Pancreas (tissue), 10 donors: ENCODE data around the gene SEPTIN10. TPM values are rescaled to one million over a fixed set of nuclear protein-coding genes. Genes with fewer than 3 reads are reported as not detected.

Source experiments
- ATAC-seq, 4 donors: fragments of 200-7000 bp; cut with Tn5 transposase; one replicate each; pipeline versions ENCODE4 v1.8.0 to v1.9.1; 2020; ENCODE audit warnings: mild to moderate bottlenecking in 4 of 4, moderate library complexity in 4 of 4
- DNase-seq, 6 donors: peaks; one replicate each; pipeline ENCODE4 v3.0.0-alpha.2; 2020
- FAIRE-seq: peaks from 2 replicates; lab custom pipeline; 2012; peaks lifted over from hg19 to GRCh38; lab: Jason Lieb, UNC
- H3K27ac ChIP-seq, 4 donors: fragments of 200-600 bp; sonication (generic); 1 replicate in 3 of 4; 2 replicates in 1 of 4; pipeline versions ENCODE4 v1.5.0 to v1.8.0; 2020
- H3K27me3 ChIP-seq, 4 donors: fragments of 200-600 bp; one replicate each; pipeline ENCODE4 v1.8.0; 2021
- H3K36me3 ChIP-seq, 3 donors: fragments of 200-600 bp; sonication (generic) in 1 of 3; one replicate each; pipeline versions ENCODE4 v1.5.0 to v1.8.0; 2020 to 2021
- H3K4me1 ChIP-seq, 3 donors: fragments of 200-600 bp; one replicate each; pipeline ENCODE4 v1.8.0; 2021
- H3K4me3 ChIP-seq, 4 donors: fragments of 200-600 bp; sonication (generic) in 2 of 4; one replicate each; pipeline versions ENCODE4 v1.5.0 to v1.8.0; 2020 to 2021
- H3K9me3 ChIP-seq, 4 donors: fragments of 200-600 bp; one replicate each; pipeline ENCODE4 v1.8.0; 2021
- WGBS, 2 donors: extraction: QIAGEN DNeasy Blood & Tissue Kit; methylation state at CpG; one replicate each; pipeline ENCODE4 v1.1.7; 2013; 5-methylcytosine and 5-hydroxymethylcytosine counted together
- intact Hi-C, 3 donors: fragments of 100-400 bp; cut with DNase I; formaldehyde crosslinking; loops; one replicate each; pipeline versions ENCODE4 v1.11.1 to v1.14.2; 2022
- polyA plus RNA-seq, 2 donors: library from polyadenylated mRNA; stranded (reverse); fragments of 200-250 nt; gene quantifications; one replicate each; pipeline ENCODE4 v1.2.3, GENCODE V29; 2013
- total RNA-seq, 6 donors: library from RNA; stranded (reverse); fragmentation: NEBNext Ultra II Directional in 4 of 6; extraction: Animal tissue kit (Norgen Biotek cat#: 25700) in 4 of 6; gene quantifications; one replicate each; pipeline versions ENCODE4 v1.2.1 to v1.2.4, GENCODE V29; 2021 to 2023
- TF ChIP-seq, protein P1 (sequence below), 4 donors: fragments of 200-600 bp; sonication (generic) in 3 of 4; IDR thresholded peaks; one replicate each; pipeline versions ENCODE4 v1.5.0 to v1.8.0; 2021; ENCODE audit warnings: antibody characterized with exemption in 4 of 4
- donor health status: healthy with polysubstance abuse.
- donor health status: DM: no; HTN: no; CAD: no; lungs with moderate emphysema.
- donor health status: DM: no; HTN: no; CAD: no.
- donor health status: control.
- donor health status: control.
- donor health status: Bipolar disorder and iron deficiency.
- donor health status: DM: yes; HTN: yes; CAD: no.
- donor health status: DM: no; HTN: no; CAD: no.
- donor health status: DM: no; HTN: no; CAD: no.
- donor health status: DM: yes; HTN: yes; CAD: no.

Gene SEPTIN10
- total and polyA plus RNA-seq, 8 donors, result 7.9 to 27.1 (median 16.2) TPM

DNA sequence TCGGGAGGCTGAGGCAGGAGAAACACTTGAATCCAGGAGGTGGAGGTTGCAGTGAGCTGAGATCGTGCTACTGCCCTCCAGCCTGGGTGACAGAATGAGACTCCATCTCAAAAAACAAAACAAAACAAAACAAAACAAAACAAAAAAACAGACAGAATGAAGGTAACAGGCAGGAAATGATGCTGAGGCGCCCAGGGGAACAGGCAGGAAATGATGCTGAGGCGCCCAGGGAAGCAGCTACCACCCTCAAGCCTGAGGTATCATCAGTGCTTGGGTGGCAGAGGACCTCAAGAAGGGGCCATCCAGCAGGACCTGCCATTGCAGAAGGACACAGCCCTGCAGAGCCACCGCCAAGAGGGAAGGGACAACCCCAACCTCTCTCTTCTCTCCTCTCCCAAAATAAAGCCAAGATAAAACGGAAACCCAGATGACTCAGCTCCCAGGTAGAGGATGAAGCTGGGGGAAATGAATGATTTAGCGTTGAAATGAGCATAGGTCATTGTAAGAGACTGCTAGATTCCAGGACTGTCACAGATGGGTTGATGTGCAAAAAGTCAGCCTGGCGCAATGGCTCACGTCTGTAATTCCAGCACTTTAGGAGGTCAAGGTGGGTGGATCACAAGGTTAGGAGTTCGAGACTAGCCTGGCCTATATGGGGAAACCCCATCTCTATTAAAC is 19.7 kb upstream of the SEPTIN10 start:
- no peaks in the 10 kb centered on the region for H3K27me3 ChIP-seq
- no peak for FAIRE-seq
- no peak overlapping the region for H3K27ac ChIP-seq
- H3K36me3 ChIP-seq, result no peaks in the 10 kb centered on the region
- intact Hi-C loops, result no loop called here
- H3K4me1 ChIP-seq, result no peaks in the 10 kb centered on the region
- TF ChIP-seq, protein P1, sequence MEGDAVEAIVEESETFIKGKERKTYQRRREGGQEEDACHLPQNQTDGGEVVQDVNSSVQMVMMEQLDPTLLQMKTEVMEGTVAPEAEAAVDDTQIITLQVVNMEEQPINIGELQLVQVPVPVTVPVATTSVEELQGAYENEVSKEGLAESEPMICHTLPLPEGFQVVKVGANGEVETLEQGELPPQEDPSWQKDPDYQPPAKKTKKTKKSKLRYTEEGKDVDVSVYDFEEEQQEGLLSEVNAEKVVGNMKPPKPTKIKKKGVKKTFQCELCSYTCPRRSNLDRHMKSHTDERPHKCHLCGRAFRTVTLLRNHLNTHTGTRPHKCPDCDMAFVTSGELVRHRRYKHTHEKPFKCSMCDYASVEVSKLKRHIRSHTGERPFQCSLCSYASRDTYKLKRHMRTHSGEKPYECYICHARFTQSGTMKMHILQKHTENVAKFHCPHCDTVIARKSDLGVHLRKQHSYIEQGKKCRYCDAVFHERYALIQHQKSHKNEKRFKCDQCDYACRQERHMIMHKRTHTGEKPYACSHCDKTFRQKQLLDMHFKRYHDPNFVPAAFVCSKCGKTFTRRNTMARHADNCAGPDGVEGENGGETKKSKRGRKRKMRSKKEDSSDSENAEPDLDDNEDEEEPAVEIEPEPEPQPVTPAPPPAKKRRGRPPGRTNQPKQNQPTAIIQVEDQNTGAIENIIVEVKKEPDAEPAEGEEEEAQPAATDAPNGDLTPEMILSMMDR (IDR thresholded peaks at IDR 0.05), result no peak
- no peaks in the 10 kb centered on the region for H3K9me3 ChIP-seq
- no peak for ATAC-seq
- DNase-seq, result no peak
- WGBS, 2 donors, result 94 to 97% methylated on average over 10 of the region's 10 CpGs
- no peak overlapping the region for H3K4me3 ChIP-seq

DNA sequence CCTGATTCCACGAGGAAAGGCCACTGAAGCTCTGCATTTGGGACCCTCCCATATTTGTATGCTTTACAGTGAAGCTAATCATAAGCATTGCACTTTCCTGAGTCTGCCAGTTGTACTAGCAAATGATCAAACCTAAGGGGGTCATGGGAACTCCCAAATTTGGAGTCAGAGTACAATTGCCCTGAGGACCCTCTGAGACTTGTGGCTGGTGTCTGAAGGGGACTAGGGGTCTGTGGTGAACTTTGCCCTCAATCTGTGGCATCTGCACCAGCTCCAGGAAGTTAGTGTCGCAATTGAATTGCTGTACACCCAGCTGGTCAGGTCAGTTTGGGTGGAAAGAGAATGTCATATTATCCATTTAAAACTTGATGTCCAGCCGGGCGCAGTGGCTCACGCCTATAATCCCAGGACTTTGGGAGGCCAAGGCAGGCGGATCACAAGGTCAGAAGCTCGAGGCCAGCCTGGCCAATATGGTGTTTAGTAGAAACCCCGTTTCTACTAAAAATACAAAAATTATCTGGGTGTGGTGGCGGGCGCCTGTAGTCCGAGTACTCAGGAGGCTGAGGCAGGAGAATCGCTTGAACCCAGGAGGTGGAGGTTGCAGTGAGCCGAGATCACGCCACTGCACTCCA is 18.5 kb upstream of the SEPTIN10 start:
- 78 to 79% methylated on average over 14 of the region's 14 CpGs for WGBS, 2 donors
- Histone ChIP-seq H3K27ac (no peak overlapping the region), H3K9me3 (no peaks in the 10 kb centered on the region), H3K4me3 (no peak overlapping the region), H3K36me3 (no peaks in the 10 kb centered on the region), H3K4me1 (no peaks in the 10 kb centered on the region), H3K27me3 (no peaks in the 10 kb centered on the region)
- FAIRE-seq (no peak), ATAC-seq (peak in 3 of 4 donors; percentile 29 to 54 (median 42)), DNase-seq (no peak)
- TF ChIP-seq, protein P1 (IDR thresholded peaks at IDR 0.05), result no peak
- intact Hi-C loops, result no loop called here

DNA sequence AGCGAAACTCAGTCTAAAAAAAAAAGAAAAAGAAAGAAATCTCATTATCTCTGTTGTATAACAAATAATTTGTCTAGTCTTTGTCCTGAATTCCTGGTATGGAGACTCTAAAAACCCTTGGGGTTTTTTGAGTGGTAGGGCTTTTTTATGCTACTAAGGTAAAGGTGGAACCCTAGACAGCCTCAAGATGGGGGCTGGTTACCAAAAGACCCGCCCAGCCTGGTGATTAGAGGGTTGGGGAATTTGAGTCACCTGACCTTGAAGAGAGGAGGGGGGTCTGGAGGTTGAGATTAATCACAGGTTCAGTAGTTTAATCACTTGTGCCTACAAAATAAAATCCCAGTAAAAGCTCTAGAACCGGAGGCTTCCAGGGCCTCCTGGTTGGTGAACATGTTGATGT is 18.0 kb upstream of the SEPTIN10 start:
- no peaks in the 10 kb centered on the region for H3K4me1 ChIP-seq
- H3K27ac ChIP-seq, result no peak overlapping the region
- TF ChIP-seq, protein P1 (IDR thresholded peaks at IDR 0.05), result no peak
- H3K27me3 ChIP-seq, result no peaks in the 10 kb centered on the region
- H3K36me3 ChIP-seq, result no peaks in the 10 kb centered on the region
- H3K9me3 ChIP-seq, result no peaks in the 10 kb centered on the region
- H3K4me3 ChIP-seq, result no peak overlapping the region
- DNase-seq, result no peak
- 58 to 67% methylated on average over 3 of the region's 3 CpGs for WGBS, 2 donors
- intact Hi-C loops, result no loop called here
- FAIRE-seq, result no peak
- ATAC-seq, result peak in 1 of 4 donors; percentile 30

DNA sequence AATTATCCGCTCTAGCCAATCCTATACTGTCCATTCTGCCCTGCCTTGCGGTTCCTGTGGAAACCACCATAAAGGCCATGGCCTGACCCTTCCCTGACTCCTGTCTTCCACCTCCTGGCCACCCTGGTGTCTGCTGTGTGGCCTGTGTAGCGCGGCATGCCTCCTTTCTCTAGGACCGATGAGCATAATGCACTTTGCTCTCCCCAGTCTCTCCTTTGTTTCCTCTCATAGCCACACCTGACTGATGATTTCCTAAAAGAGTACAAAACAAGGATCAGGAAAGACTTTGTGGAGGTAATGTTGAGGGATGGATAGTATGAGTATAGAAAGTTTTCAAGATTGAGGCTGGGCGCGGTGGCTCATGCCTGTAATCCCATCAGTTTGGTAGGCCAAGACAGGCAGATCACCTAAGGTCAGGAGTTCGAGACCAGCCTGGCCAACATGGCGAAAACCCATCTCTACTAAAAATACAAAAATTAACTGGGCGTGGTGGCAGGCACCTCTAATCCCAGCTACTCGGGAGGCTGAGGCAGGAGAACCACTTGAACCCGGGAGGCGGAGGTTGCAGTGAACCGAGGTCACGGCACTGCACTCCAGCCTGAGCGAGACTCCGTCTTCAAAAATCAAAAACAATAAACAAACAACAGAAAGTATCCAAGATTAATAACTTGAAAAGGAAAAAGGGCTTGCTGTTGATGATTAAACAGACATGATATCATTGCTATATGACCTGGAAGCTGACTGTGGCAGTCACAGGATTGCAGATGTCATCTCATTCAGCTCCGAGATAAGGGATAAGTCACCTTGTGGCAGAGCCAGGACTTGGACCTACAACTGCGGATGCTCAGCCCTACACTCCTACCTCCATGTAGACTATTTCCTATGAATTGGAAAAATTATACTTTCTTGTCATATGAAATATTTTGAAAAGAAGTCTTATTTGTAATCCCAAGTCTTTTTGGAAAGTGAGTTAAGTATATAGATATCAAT is 17.0 kb upstream of the SEPTIN10 start:
- H3K27me3 ChIP-seq, result no peaks in the 10 kb centered on the region
- no peak for DNase-seq
- H3K4me3 ChIP-seq, result no peak overlapping the region
- FAIRE-seq, result no peak
- H3K27ac ChIP-seq, result no peak overlapping the region
- H3K4me1 ChIP-seq, result no peaks in the 10 kb centered on the region
- peak in 2 of 4 donors; percentile 52 to 53 for ATAC-seq
- TF ChIP-seq, protein P1 (IDR thresholded peaks at IDR 0.05), result no peak
- H3K9me3 ChIP-seq, result no peaks in the 10 kb centered on the region
- WGBS, 2 donors, result 83 to 93% methylated on average over 19 of the region's 19 CpGs
- no peaks in the 10 kb centered on the region for H3K36me3 ChIP-seq
- intact Hi-C loops, result no loop called here
